ENCODE measurements around the gene SCLT1. TPM values are rescaled to one million over a fixed set of nuclear protein-coding genes. Genes with fewer than 3 reads are reported as not detected.
A peak's percentile ranks its signal among the peaks of the same experiment; 100 is the strongest.

SCLT1 gene
- total RNA-seq, 1 experiment from 2014 or later, result 11.3 TPM

DNA sequence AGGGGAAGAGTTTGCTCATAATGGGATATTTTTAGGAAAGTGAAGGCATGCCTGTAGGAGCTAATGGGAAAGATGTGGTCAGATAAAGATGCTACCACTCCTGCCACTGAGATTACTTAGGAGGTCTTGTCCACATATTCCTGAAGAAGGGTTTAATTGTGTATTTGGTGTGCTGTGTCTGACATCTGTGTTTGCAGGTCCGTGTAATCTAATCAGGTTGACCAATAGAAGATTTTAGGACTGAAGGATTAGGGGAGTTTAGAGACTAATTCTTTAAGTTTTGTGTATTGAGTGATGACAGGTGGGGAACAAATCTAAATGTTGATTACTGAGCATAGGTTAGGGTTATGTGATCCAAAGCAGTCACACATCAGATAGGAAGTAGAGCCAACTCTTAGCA lies 226.6 kb downstream of the SCLT1 start:
- no peak overlapping the region for H3K18ac ChIP-seq (ENCODE audit: insufficient read length, low read depth, low read length)
- no peak overlapping the region for H2BK120ac ChIP-seq (ENCODE audit: low read depth, low read length, poor library complexity, severe bottlenecking)
- H4K91ac ChIP-seq (ENCODE audit: insufficient read length, low read depth, low read length), result no peak overlapping the region
- H3K9me3 Mint-ChIP-seq, result no peaks in the 10 kb centered on the region
- H3K27me3 Mint-ChIP-seq (ENCODE audit: low read depth), result peaks cover 2% of the 10 kb centered on the region; the same call in 1 of the 2 replicates
- no peak overlapping the region for H3K4me2 ChIP-seq (ENCODE audit: insufficient read depth, insufficient read length, low read length)
- H3K9me3 ChIP-seq (ENCODE audit: control insufficient read depth, low read depth, low read length), result no peaks in the 10 kb centered on the region
- H3K27me3 ChIP-seq (ENCODE audit: insufficient read depth, low read length), result no peaks in the 10 kb centered on the region
- H3K56ac ChIP-seq (ENCODE audit: insufficient read length, low read depth, low read length), result no peak overlapping the region
- H3K4me3 Mint-ChIP-seq, result no peak overlapping the region
- H3K14ac ChIP-seq (ENCODE audit: insufficient read depth, low read length), result no peak overlapping the region
- H2BK15ac ChIP-seq (ENCODE audit: low read depth, low read length), result no peak overlapping the region
- peaks cover 10% of the 10 kb centered on the region; the same call in 1 of the 2 replicates for H3K4me1 ChIP-seq (ENCODE audit: insufficient read depth, low read length)
- H4K20me1 ChIP-seq (ENCODE audit: control insufficient read depth, insufficient read depth, insufficient read length), result peaks cover 2% of the 10 kb centered on the region
- H3T11ph ChIP-seq (ENCODE audit: low read length), result no peak overlapping the region
- H3K4ac ChIP-seq (ENCODE audit: low read depth, low read length), result no peak overlapping the region
- no peaks in the 10 kb centered on the region for H3K23me2 ChIP-seq (ENCODE audit: insufficient read length, low read depth, low read length, poor library complexity, severe bottlenecking)
- no peak overlapping the region for H4K5ac ChIP-seq (ENCODE audit: insufficient read length, low read depth, low read length)
- H4K8ac ChIP-seq (replicated peaks; ENCODE audit: insufficient read length, low read depth, low read length), result no peak overlapping the region
- no peak for DNase-seq
- peaks cover 9% of the 10 kb centered on the region; the same call in 1 of the 2 replicates for H3K79me2 ChIP-seq (ENCODE audit: insufficient read depth, low read length)
- no peak overlapping the region for H2BK5ac ChIP-seq (ENCODE audit: insufficient read length, low read length)
- H3K4me1 Mint-ChIP-seq, result peaks cover 41 to 58% of the 10 kb centered on the region in 2 experiments
- no peak overlapping the region for H3K9ac ChIP-seq (ENCODE audit: extremely low read depth, insufficient read length, low read length)
- H3K27ac ChIP-seq (ENCODE audit: insufficient read length, low read depth, low read length), result no peak overlapping the region
- H2AK5ac ChIP-seq (ENCODE audit: insufficient read length, low read length), result no peak overlapping the region
- no peak overlapping the region for H2BK12ac ChIP-seq (ENCODE audit: insufficient read length, low read depth, low read length)
- no CpG with 5 or more reads among the region's 1 CpG for WGBS (ENCODE audit: extremely low coverage, insufficient read length, low lambda C conversion rate)
- no peak overlapping the region for H3K23ac ChIP-seq (ENCODE audit: insufficient read length, low read depth, low read length)
- no peak overlapping the region for H2AFZ ChIP-seq (ENCODE audit: low read length)
- H2BK20ac ChIP-seq (ENCODE audit: low read depth, low read length, poor library complexity, severe bottlenecking), result no peak overlapping the region
- H3K27ac Mint-ChIP-seq, result peak overlapping the region in 1 of 3 experiments; percentile 40; a peak in 4 of 7 replicates
- TF ChIP-seq, protein P1, sequence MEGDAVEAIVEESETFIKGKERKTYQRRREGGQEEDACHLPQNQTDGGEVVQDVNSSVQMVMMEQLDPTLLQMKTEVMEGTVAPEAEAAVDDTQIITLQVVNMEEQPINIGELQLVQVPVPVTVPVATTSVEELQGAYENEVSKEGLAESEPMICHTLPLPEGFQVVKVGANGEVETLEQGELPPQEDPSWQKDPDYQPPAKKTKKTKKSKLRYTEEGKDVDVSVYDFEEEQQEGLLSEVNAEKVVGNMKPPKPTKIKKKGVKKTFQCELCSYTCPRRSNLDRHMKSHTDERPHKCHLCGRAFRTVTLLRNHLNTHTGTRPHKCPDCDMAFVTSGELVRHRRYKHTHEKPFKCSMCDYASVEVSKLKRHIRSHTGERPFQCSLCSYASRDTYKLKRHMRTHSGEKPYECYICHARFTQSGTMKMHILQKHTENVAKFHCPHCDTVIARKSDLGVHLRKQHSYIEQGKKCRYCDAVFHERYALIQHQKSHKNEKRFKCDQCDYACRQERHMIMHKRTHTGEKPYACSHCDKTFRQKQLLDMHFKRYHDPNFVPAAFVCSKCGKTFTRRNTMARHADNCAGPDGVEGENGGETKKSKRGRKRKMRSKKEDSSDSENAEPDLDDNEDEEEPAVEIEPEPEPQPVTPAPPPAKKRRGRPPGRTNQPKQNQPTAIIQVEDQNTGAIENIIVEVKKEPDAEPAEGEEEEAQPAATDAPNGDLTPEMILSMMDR (conservative IDR thresholded peaks at IDR 0.05), result no peak
- peaks cover 5% of the 10 kb centered on the region for H3K79me1 ChIP-seq (ENCODE audit: insufficient read depth, low read depth, low read length, poor library complexity, severe bottlenecking)
- peaks cover 65 to 98% (median 96%) of the 10 kb centered on the region in 3 experiments for H3K36me3 Mint-ChIP-seq (ENCODE audit: insufficient read depth in 1 of 3, low read depth in 3 of 3)
